GM18499 (cell line): ENCODE results near the gene CNIH2.

Experiments used
- ATAC-seq: cut with Tn5 transposase; IDR thresholded peaks from one replicate; pipeline ENCODE4 v1.9.1; 2021; ENCODE audit warnings: moderate number of reproducible peaks; ENCODE audit not compliant: insufficient read depth, unreplicated experiment

CNIH2 gene

GRCh38 chr11:66258473-66258893 is 19.5 kb upstream of the CNIH2 start:
- no peak for ATAC-seq

GRCh38 chr11:66259225-66259624 is 18.8 kb upstream of the CNIH2 start:
- no peak for ATAC-seq

- ATAC-seq = no peak
Observed at GRCh38 chr11:66259956-66260355, 18.0 kb upstream of the CNIH2 start.

GRCh38 chr11:66261578-66261977 is 16.4 kb upstream of the CNIH2 start:
- no peak for ATAC-seq

- no peak for ATAC-seq
Observed at GRCh38 chr11:66262191-66262590, 15.8 kb upstream of the CNIH2 start.

- no peak for ATAC-seq
Observed at GRCh38 chr11:66262696-66263095, 15.3 kb upstream of the CNIH2 start.

- ATAC-seq = no peak
Observed at GRCh38 chr11:66263231-66263630, 14.7 kb upstream of the CNIH2 start.

GRCh38 chr11:66263785-66264184 is 14.2 kb upstream of the CNIH2 start:
- ATAC-seq = no peak

GRCh38 chr11:66264383-66264782 is 13.6 kb upstream of the CNIH2 start:
- ATAC-seq = no peak

- no peak for ATAC-seq
Observed at GRCh38 chr11:66264914-66265313, 13.1 kb upstream of the CNIH2 start.

- ATAC-seq = no peak
Observed at GRCh38 chr11:66265531-66266377, 12.2 kb upstream of the CNIH2 start.

- ATAC-seq = no peak
Observed at GRCh38 chr11:66266378-66267038, 11.5 kb upstream of the CNIH2 start.

- no peak for ATAC-seq
Observed at GRCh38 chr11:66267039-66267378, 11.0 kb upstream of the CNIH2 start.

- ATAC-seq = no peak
Observed at GRCh38 chr11:66267379-66268243, 10.4 kb upstream of the CNIH2 start.

- peak; percentile 72 for ATAC-seq
Observed at GRCh38 chr11:66268244-66268951, 9.6 kb upstream of the CNIH2 start, which contains the start of gene RAB1B. RAB1B (plus strand) TSS chr11:66268639; CDS start chr11:66268680, 41 bp downstream.

GRCh38 chr11:66268952-66269905 is 8.7 kb upstream of the CNIH2 start:
- no peak for ATAC-seq

- ATAC-seq = no peak
Observed at GRCh38 chr11:66271816-66272215, 6.2 kb upstream of the CNIH2 start.

- ATAC-seq = no peak
Observed at GRCh38 chr11:66272596-66272995, 5.4 kb upstream of the CNIH2 start.

- no peak for ATAC-seq
Observed at GRCh38 chr11:66274219-66274618, 3.8 kb upstream of the CNIH2 start.
